IMR-90 (cell line): ENCODE measurements around the gene TBC1D12.

Experiments used
- BHLHE40 ChIP-seq: fragments of 150-350 bp; IDR thresholded peaks from 2 replicates; pipeline ENCODE4 v1.6.1; 2016; ENCODE audit warnings: mild to moderate bottlenecking, low read depth, low read length
- CEBPB ChIP-seq: IDR thresholded peaks from 2 replicates; pipeline ENCODE4 v1.6.1; 2012; ENCODE audit warnings: low read depth, low read length, improper control_type of control experiment
- CTCF ChIP-seq: conservative IDR thresholded peaks from 2 replicates; pipeline ENCODE4 v1.5.1; 2012; ENCODE audit warnings: mild to moderate bottlenecking, low read depth, low read length, improper control_type of control experiment
- MAFK ChIP-seq: IDR thresholded peaks from 2 replicates; pipeline ENCODE4 v1.6.1; 2012; ENCODE audit warnings: low read depth, low read length, improper control_type of control experiment
- MAZ ChIP-seq: IDR thresholded peaks from 2 replicates; pipeline ENCODE4 v1.6.1; 2012; ENCODE audit warnings: low read depth, mild to moderate bottlenecking, low read length, improper control_type of control experiment, moderate library complexity, borderline replicate concordance
- MXI1 ChIP-seq: IDR thresholded peaks from 2 replicates; pipeline ENCODE4 v1.6.1; 2012; ENCODE audit warnings: low read depth, mild to moderate bottlenecking, low read length, moderate library complexity, borderline replicate concordance
- POLR2A ChIP-seq: IDR thresholded peaks from 2 replicates; pipeline ENCODE4 v1.6.1; 2012; ENCODE audit warnings: mild to moderate bottlenecking, low read depth, low read length
- RAD21 ChIP-seq: IDR thresholded peaks from 2 replicates; pipeline ENCODE4 v1.6.1; 2012; ENCODE audit warnings: low read length, improper control_type of control experiment
- RCOR1 ChIP-seq: IDR thresholded peaks from 2 replicates; pipeline ENCODE4 v1.6.1; 2012; ENCODE audit warnings: mild to moderate bottlenecking, low read length, improper control_type of control experiment; ENCODE audit not compliant: insufficient replicate concordance
- RFX5 ChIP-seq: IDR thresholded peaks from 2 replicates; pipeline ENCODE4 v1.8.0; 2012; ENCODE audit warnings: low read depth, mild to moderate bottlenecking, low read length, moderate library complexity
- SMC3 ChIP-seq: fragments of 150-350 bp; IDR thresholded peaks from 2 replicates; pipeline ENCODE4 v1.6.1; 2016; ENCODE audit warnings: low read depth, mild to moderate bottlenecking, antibody characterized with exemption, low read length, moderate library complexity
- USF2 ChIP-seq: fragments of 150-350 bp; IDR thresholded peaks from 2 replicates; pipeline ENCODE4 v1.6.1; 2017; ENCODE audit warnings: mild to moderate bottlenecking, antibody characterized with exemption, low read length, low read depth

DNA sequence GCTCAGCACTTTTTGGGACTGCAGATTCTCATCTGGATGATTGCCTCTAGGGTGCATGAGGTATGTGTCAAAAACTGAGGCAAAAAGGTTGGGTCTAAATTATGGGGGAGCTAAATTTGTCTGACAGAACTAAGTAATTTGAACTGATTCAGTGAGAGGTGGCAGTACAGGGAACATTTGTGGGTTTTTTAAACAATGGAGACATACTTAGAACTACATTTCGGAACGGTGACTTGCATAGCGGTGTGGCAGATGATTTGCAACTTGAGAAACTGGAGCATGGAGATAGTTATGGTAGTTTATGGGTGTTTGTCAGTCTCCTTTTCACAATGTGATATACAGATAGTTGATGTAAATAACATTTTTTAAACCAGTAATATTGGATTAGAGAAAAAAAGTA is 14.6 kb downstream of the TBC1D12 start:
- TF ChIP-seq CTCF: no peak
- TF ChIP-seq BHLHE40: no peak
- no peak for TF ChIP-seq SMC3
- no peak for TF ChIP-seq CEBPB
- TF ChIP-seq POLR2A: no peak
- no peak for TF ChIP-seq USF2
- TF ChIP-seq RFX5: no peak
- no peak for TF ChIP-seq RAD21
- no peak for TF ChIP-seq MAZ
- no peak for TF ChIP-seq MAFK
- TF ChIP-seq MXI1: no peak
- TF ChIP-seq RCOR1: no peak
